Body of pancreas (tissue), 4 donors: ENCODE results near the gene TMPRSS2. TPM values are rescaled to one million over a fixed set of nuclear protein-coding genes. Genes with fewer than 3 reads are reported as not detected.
A peak's percentile ranks its signal among the peaks of the same experiment; 100 is the strongest.

Experiments used
- ATAC-seq: fragments of 150-250 bp; one replicate; pipeline ENCODE4 v1.9.1; 2016
- DNase-seq, 4 donors: peaks; one replicate each; pipeline ENCODE4 v3.0.0-alpha.2; 2019
- H3K27ac ChIP-seq, 4 donors: fragments of 200-600 bp; sonication (generic); 1 replicate in 3 of 4; 2 replicates in 1 of 4; pipeline versions ENCODE4 v1.5.1 to v1.6.1; 2016 to 2019; ENCODE audit warnings: mild to moderate bottlenecking in 1 of 4, mixed read lengths in 1 of 4, moderate library complexity in 1 of 4
- H3K27me3 ChIP-seq, 2 donors: fragments of 200-600 bp; sonication (generic); one replicate each; pipeline ENCODE4 v1.6.0; 2016; ENCODE audit warnings: mild to moderate bottlenecking in 1 of 2
- H3K36me3 ChIP-seq, 2 donors: fragments of 200-600 bp; sonication (generic); replicated peaks in 1 of 2; 2 replicates each; pipeline ENCODE4 v1.5.1; 2016; ENCODE audit warnings: low read depth in 2 of 2; ENCODE audit not compliant: insufficient read depth in 1 of 2
- H3K4me1 ChIP-seq: fragments of 200-600 bp; sonication (generic); one replicate; pipeline ENCODE4 v1.6.0; 2016
- H3K4me3 ChIP-seq, 2 donors: fragments of 200-600 bp; sonication (generic); 1 replicate in 1 of 2; 2 replicates in 1 of 2; pipeline ENCODE4 v1.5.1; 2016 to 2019
- H3K9me3 ChIP-seq, 3 donors: fragments of 200-600 bp; sonication (generic); 1 replicate in 2 of 3; 2 replicates in 1 of 3; pipeline ENCODE4 v1.5.1; 2016
- POLR2A ChIP-seq, 3 donors: fragments of 450-650 bp; IDR thresholded peaks; one replicate each; pipeline ENCODE4 v1.6.1; 2016; ENCODE audit warnings: antibody characterized with exemption in 3 of 3, mild to moderate bottlenecking in 2 of 3
- WGBS, 2 donors: methylation state at CpG; one replicate each; pipeline ENCODE4 v1.1.5; 2017; 5-methylcytosine and 5-hydroxymethylcytosine counted together
- intact Hi-C: fragments of 100-400 bp; cut with DNase I; formaldehyde crosslinking; loops from one replicate; pipeline ENCODE4 v1.15.1; 2023
- total RNA-seq, 2 donors: library from RNA; depleted of rRNA; stranded (reverse); fragments of >200 nt; gene quantifications; one replicate each; pipeline ENCODE4 v1.1.0, GENCODE V29; 2016
- TF ChIP-seq, protein P1 (sequence below), 7 experiments: fragments of 450-650 bp in 4 of 7; fragments of 200-600 bp in 3 of 7; sonication (generic) in 3 of 7; IDR thresholded peaks; one replicate each; pipeline ENCODE4 v1.5.1; 2016 to 2019; ENCODE audit warnings: antibody characterized with exemption in 7 of 7

The TMPRSS2 gene
- total RNA-seq, result 10 to 100 TPM; 45.7 to 60.3 TPM

DNA sequence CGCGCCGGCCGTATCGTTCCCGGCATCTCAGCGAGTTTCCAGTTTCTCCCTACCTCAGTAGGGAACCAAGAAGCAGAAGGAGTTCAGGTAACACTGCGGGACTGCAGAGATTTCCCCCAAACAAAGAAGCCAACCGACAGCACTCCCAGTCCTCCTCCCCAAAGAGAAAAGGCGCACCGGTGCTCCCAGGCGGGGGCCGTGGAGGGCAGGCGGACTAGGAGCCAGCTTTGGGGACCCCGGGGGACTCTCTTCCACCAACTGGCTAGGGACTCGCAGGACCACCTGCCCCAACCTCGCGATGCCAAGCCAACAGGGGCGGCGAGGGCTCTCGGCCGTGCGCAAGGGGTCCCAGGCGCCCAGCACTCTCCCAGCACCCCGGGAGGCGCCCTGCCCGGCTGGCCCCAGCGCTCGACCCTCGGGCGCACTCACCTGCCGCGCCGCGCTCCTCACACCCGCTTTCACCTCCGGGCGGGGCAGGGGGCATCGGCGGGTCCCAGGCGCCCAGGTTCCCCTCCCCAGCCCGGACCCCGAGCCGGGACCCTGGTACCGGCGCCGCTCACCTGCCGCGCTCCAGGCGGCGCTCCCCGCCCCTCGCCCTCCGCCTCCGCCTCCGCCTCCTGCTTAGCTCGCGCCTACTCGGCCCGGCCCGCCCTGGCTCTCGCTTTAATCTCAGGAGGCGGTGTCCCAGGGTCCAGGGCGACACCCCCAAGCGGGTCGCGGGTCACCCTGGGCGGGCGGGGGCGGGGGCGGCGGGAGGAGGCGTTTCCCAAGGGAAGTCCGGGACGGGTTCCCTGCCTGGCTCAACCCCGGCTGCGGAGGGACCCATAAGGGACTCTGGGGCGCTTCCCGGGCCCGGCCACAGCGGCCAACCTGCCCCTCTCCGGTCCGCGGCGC lies at the start of gene TMPRSS2:
Gene TMPRSS2 (minus strand): TSS at position 638 of the 894 bp plus-strand sequence. CDS start 10,025 bp downstream, outside the sequence.
- Histone ChIP-seq H3K4me1 (peaks cover 68% of the 10 kb centered on the region), H3K27me3 (no peaks in the 10 kb centered on the region), H3K27ac (peak within 1 kb of the TSS; percentile 96 to 98 (median 97)), H3K36me3 (no peaks in the 10 kb centered on the region), H3K4me3 (peak within 1 kb of the TSS; percentile 52 to 91), H3K9me3 (no peaks in the 10 kb centered on the region)
- 0 to 1% methylated on average over 18 to 85 of the region's 85 CpGs for WGBS, 2 donors
- peak; percentile 91 to 96 (median 95) for TF ChIP-seq POLR2A (IDR thresholded peaks at IDR 0.05)
- TF ChIP-seq, protein P1, sequence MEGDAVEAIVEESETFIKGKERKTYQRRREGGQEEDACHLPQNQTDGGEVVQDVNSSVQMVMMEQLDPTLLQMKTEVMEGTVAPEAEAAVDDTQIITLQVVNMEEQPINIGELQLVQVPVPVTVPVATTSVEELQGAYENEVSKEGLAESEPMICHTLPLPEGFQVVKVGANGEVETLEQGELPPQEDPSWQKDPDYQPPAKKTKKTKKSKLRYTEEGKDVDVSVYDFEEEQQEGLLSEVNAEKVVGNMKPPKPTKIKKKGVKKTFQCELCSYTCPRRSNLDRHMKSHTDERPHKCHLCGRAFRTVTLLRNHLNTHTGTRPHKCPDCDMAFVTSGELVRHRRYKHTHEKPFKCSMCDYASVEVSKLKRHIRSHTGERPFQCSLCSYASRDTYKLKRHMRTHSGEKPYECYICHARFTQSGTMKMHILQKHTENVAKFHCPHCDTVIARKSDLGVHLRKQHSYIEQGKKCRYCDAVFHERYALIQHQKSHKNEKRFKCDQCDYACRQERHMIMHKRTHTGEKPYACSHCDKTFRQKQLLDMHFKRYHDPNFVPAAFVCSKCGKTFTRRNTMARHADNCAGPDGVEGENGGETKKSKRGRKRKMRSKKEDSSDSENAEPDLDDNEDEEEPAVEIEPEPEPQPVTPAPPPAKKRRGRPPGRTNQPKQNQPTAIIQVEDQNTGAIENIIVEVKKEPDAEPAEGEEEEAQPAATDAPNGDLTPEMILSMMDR (IDR thresholded peaks at IDR 0.05), result peak in 1 of 7 experiments; percentile 14
- DNase-seq (peak; percentile 92 to 95 (median 94)), ATAC-seq (peak; percentile 78)
- intact Hi-C loops, result no loop called here

DNA sequence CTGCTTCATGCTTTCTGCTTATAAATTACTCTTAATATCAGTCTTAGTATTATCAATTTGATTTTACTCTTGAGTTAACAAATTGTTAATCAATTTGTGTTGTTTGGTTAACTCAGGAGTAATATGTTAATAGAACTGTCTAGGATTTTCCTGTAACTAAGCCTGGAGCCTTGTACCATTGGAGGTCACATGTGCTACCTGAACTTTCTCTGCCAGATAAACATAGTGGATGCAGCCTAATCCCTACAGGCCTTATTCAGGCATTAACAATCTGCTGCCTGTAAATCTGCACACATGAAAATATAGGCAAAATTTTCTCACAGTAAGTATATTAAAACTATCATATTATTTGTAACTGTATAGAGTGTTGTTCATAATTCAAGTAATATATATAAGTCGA lies 47.1 kb upstream of the TMPRSS2 start:
- Histone ChIP-seq H3K36me3 (no peaks in the 10 kb centered on the region), H3K27me3 (no peaks in the 10 kb centered on the region), H3K4me1 (peaks cover 20% of the 10 kb centered on the region), H3K27ac (no peak overlapping the region), H3K4me3 (no peak overlapping the region), H3K9me3 (no peaks in the 10 kb centered on the region)
- no peak for DNase-seq
- ATAC-seq, result no peak
- no peak for TF ChIP-seq POLR2A (IDR thresholded peaks at IDR 0.05)
- TF ChIP-seq, protein P1 (IDR thresholded peaks at IDR 0.05), result no peak
- WGBS, 2 donors, result 75 to 95% methylated on average over 1 of the region's 1 CpG
- intact Hi-C loops, result no loop called here

DNA sequence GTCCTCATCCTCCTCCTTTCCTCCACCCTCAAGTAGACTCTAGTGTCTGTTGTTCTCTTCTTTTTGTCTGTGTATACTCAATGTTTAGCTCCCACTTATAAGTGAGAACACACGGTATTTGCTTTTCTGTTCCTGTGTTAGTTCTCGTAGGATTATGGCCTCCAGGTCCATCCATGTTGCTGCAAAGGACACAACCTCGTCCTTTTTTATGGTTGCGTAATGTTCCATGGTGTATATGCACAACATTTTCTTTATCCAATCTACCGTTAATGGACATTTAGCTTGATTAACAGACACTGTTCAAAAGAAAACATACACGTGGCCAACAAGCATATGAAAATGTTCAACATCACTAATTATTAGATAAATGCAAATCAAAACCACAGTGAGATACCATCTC lies 44.3 kb upstream of the TMPRSS2 start:
- Histone ChIP-seq H3K27ac (no peak overlapping the region), H3K9me3 (no peaks in the 10 kb centered on the region), H3K4me3 (no peak overlapping the region), H3K4me1 (peaks cover 10% of the 10 kb centered on the region), H3K27me3 (no peaks in the 10 kb centered on the region), H3K36me3 (no peaks in the 10 kb centered on the region)
- no peak for ATAC-seq
- no peak for DNase-seq
- 74 to 83% methylated on average over 6 of the region's 6 CpGs for WGBS, 2 donors
- no peak for TF ChIP-seq POLR2A (IDR thresholded peaks at IDR 0.05)
- intact Hi-C loops, result no loop called here

DNA sequence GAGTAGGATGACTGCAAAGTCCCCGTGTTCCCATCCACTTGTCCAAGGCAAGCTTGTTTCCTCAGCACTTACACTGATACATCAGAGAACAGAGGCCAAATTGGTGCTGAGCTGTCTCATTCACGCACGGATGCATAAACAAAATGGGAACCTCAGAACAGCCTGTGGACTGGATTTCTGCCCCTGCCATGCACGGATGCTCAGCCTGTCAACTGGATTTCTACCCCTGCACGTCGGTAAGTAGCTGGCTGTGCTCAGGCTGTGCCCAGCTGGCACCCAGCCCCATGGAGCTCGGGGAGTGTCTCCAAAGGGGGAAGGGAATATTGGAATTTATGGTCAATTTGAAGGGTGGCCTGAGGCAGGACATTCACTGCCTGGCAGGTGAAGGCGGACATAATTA lies 40.8 kb upstream of the TMPRSS2 start:
- H3K9me3 ChIP-seq, result no peaks in the 10 kb centered on the region
- WGBS, 2 donors, result 72 to 79% methylated on average over 6 to 8 of the region's 8 CpGs
- H3K4me1 ChIP-seq, result no peaks in the 10 kb centered on the region
- no peaks in the 10 kb centered on the region for H3K36me3 ChIP-seq
- ATAC-seq (no peak), DNase-seq (no peak)
- no peak overlapping the region for H3K27ac ChIP-seq
- TF ChIP-seq, protein P1 (IDR thresholded peaks at IDR 0.05), result no peak
- TF ChIP-seq POLR2A (IDR thresholded peaks at IDR 0.05), result no peak
- H3K27me3 ChIP-seq, result no peaks in the 10 kb centered on the region
- intact Hi-C loops, result no loop called here
- H3K4me3 ChIP-seq, result no peak overlapping the region

DNA sequence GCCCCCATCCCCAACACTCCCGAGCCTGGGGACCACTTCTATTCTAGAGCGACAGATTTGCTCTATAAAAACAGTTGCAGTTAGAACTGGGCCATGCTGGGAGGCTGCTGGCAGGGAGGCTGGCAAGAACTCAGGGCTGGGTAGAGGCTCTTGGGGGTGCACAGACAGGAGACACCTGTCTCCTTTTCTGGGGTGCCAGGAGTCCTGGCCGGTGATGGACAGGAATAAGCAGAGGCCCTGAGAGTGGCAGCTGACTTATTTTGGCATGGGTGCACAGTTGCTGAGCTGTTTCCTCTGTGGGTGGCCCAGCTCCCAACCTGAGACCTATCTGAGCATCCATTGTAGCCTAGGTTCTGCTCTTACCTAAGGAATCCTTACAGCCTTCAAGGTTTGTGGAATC lies 39.2 kb upstream of the TMPRSS2 start:
- 93% methylated on average over 3 of the region's 3 CpGs for WGBS, 2 donors
- no peak overlapping the region for H3K4me3 ChIP-seq
- H3K4me1 ChIP-seq, result no peaks in the 10 kb centered on the region
- no peak overlapping the region for H3K27ac ChIP-seq
- intact Hi-C loops, result no loop called here
- TF ChIP-seq, protein P1 (IDR thresholded peaks at IDR 0.05), result no peak
- no peak for TF ChIP-seq POLR2A (IDR thresholded peaks at IDR 0.05)
- DNase-seq, result no peak
- H3K9me3 ChIP-seq, result no peaks in the 10 kb centered on the region
- no peak for ATAC-seq
- H3K36me3 ChIP-seq, result no peaks in the 10 kb centered on the region
- no peaks in the 10 kb centered on the region for H3K27me3 ChIP-seq
